AML-193 (cell line): Measurements from ENCODE around the gene SNED1.

Experiments used
- DNase-seq, 2 experiments: peaks; one replicate each; lab custom pipeline; 2025; lab: John Stamatoyannopoulos, UW

Gene SNED1

DNA sequence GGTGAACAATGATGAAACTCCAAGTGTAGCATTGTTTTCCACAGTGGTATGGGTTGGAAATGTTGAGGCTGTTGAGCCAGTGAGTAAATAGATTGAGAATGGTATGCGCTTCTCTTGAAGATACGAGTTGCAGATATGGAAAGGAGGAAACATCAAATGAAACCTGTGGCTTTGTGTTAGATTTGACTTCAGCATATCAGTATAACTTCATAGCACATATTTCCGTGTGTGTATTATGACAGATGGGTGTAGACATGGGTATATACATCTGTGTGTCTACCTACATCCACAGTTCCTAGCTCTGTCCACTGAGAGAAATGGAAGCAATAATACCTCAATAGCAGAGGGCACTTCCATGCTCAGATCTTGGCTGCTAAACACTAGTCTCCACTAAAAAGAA lies 8.0 kb downstream of the SNED1 start:
- DNase-seq = no peak

DNA sequence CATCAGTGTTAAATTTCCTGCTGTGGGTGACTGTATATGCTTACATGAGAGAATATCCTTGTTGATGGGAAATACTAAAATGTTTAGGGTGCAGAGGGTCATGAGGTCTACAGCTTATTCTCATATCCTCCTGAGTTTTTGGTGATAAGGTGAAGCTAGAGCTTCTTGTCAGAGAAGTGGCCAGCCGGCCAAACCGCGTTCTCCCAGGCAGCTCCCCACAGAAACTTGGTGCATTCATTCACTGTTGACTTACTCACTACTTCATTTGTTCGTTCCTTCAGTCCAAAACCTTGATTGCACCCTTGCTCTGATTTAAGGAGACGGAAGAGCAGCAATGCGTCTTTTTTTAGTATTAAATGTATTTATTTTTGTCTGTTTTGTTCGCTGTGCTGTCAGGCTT lies 8.7 kb downstream of the SNED1 start:
- DNase-seq = no peak

DNA sequence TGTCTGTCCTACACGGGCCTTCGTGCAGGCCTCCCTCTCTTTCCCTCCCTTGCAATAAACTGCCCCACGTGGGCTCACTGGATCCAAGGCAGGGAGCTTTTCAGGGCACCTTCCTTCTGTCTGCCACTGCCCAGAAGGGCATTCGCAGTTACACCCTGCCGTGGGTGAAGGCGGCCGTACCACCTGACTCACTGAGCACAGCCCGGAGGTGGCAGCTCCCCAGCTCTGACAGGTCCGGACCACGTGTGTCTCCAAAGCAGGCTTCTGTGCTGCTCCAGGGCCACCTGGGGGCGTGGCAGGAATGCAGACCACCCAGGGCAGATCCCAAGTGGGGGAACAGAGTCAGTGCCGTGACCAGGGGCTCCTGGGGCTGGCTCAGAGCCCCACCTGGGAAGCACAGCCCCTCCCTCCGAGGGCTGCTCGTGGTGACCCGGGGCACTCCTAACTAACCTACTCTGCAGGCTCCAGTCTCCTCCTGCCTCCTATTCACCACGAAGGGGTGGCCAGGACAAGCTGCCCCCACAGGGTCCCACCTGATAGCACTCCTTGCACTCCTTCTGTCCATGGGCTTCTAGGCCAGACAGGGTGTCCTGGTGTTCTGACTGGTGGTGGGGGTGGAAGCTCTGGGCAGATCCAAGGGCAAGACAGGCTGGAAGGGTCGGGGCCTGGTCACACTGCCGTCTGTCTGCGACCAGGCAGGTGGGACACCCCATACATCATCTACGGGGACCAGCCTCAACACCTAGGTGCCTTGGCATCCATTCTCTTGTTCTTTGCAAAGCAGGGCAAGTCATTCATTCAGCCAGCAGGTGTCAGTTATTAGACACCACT lies 9.7 kb downstream of the SNED1 start:
- DNase-seq = no peak

DNA sequence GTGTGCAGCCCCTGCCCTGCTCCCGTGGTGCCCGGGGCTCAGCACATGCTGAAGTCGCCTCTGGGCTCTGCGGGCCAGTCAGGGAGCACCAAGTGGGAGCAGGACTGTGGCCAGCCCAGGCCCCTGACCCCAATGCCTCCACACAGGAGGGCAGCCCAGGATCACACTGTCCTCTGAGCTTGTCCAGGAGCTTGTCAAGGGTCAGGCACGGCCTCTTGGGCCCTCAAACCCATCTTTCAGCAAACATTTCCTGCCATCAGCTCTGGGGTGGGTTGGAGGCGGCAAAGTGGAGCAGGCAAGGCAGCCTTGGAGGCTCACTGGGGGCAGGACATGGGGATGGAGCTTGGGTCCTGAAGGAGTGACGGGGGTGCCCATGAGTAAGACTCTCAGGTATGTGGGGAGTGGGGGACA lies 10.3 kb downstream of the SNED1 start:
- DNase-seq = no peak

DNA sequence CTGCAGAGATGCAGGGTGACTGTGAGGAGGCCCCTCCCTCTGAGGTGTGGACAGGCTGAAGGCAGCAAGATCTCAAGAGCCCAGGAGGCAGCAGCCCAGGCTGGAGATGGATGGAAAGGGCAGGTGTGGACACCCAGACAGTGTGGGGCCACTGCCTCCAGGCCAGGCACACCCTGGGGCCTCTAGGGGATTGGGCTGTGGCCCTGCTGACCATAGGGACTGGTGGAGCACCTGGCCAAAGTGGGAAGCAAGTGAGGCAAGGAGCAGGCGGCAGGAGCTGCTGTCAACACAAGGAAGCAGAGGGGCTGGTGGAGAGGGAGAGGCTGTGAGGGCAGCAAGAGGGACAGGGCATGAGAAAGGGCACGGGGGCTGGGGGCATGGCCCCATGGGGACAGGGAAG lies 10.8 kb downstream of the SNED1 start:
- no peak for DNase-seq

DNA sequence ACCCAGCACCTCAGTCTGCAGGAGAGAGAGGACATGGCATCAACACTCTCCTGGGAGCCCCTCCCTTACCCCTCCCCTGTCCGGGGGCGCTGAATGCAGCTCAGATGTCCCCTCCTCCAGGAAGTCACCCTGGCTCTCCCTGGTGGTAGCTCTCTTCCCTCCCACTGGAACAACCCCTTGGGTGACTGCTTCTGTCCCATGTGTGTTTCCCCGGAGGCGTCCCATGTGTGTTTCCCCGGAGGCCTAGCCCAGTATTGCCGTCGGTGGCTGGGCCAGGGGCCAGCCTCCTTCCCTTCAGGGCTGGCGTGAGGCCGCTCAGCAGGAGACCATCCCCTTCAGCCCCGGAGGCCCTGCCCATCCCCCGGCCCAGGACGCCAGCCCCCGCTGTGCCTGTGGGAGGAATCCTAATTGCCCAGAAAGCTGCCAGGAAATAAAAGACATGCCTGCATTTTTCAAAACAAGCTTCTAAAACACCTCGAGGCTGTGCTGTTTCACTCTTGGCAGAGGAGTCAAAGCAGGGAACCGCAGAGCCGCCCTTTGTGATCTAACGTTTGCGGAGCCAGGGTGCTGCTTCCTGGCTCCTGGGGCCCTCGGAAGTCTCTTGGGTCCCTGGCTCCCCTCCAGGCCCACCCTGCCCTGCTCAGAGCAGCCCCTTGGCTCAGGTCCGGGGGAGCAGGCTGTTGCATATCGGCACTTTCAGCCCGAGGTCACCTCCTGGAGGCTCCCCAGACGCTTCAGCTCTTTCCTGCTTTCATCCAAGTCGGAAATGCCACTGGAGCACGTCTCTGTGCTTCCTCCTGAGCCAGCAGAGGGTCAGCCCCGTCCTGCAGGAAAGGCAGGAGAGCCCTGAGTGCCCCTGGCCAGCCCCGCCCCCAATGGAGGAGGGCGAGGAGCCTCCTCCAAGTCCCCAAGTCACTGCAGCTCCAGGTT lies 11.4 kb downstream of the SNED1 start:
- no peak for DNase-seq

DNA sequence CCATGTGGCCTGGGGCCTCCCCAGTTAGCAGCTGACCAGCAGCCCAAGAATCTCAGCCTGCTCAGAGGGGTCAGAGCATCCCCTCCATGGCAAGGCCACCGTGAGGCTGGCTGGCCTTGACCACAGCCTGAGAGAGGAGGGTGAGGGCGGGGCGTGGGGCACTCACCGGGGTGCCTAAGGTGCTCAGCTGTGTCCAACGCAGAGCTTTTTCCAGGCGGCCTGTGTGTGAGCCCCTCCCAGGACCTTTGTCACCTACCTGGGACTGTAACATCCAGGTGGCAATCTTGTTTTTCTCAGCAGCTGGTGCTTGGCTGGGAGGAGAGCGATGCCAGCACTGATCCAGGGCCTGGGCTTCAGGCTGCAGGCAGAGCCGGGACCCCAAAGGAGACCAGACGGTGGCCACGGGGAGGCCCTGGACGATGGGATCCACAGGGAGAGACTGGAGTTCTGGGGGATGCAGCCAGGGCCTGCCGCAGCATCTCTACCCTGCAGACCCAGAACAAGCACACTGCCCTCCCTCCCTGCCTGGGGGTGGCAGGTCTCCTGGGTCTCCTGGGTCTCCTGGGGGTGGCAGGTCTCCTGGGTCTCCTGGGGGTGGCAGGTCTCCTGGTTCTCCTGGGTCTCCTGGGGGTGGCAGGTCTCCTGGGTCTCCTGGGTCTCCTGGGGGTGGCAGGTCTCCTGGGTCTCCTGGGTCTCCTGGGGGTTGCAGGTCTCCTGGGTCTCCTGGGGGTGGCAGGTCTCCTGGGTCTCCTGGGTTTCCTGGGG lies 12.3 kb downstream of the SNED1 start:
- DNase-seq = no peak

DNA sequence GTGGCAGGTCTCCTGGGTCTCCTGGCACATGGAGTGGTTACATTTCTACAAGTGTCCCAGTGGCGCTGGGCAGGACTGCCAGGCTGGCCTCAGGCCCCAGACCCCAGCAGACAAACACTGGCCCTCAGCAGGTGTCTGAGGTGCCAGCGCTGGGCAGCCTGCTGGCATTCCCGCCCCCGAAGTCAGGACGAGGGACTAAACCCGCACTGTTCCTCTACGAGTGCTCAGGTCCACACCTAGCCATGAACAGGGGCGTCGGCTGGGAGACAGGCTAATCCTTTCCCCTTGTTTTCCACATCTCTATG lies 12.8 kb downstream of the SNED1 start:
- DNase-seq = no peak

DNA sequence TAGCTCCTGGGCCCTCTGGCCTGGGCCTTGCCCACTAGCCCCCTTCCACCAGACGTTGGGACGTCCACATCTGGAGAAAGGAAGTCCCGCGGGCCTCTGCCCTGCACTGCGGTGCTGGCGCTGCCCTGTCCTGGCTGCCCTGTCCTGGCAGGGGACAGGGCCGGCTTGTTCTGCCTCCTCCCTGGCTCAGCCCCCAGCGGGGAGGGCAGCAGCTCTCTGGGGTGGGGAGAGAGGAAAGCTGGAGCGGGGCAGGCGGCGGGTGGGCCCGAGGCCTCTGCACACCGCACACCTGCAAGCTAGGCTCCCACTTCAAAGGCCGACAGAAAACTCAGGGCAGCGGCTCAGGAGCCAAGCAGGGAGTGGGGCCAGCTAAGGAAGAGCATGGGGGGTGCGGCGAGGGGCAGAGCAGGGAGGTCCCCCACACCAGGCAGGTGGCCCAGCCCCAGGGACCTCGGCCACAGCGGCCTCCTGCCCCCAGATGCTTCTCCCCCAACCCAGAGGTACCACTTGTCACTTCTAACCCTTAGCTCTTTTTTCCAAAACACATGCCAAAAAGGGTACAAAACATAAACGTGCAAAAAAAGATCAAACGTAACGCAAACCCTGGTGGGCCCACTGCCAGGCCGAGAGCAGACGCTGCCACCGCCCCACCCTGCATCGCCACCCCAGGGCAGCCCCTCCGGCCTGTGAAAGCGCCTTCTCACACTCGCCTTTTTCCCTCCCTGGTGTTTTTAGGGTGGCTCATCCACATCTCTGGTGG lies 13.5 kb downstream of the SNED1 start:
- DNase-seq = no peak

DNA sequence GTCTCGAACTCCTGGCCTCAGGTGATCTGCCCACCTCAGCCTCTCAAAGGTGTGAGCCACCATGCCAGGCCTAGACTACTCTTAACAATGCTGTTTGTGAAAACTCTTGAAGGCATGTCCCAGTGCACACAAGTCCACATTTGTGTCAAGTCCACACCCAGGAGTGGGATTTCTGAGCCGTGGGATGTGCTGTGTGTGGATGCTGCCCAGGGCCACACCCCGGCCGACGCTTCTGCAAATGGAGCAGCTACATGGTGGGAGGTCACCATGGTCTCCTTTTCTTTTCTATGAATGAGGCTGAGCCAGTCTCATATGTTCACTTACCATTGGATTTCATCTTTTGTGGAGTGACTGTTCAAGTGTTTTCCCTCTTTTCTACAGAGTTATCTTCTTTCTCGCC lies 15.8 kb downstream of the SNED1 start:
- no peak for DNase-seq

DNA sequence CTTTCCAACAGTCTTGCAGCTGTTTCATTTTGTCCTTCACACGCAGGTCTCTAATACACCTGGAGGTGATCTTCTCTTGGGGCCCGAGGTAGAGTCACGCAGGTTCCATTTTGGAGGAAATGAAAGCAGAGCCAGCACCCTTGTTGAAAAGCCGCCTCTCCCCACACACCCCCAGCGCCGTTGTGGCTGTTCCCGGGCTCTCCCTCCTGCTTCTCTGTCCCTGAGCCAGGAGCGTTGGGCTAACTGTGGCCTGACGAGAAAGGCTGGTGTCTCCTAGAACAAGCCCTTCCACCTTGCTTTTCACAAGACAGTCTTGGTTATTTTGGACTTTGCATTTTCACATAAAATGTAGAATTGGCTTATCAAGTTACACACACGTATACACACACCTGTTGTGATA lies 16.3 kb downstream of the SNED1 start:
- DNase-seq = no peak

DNA sequence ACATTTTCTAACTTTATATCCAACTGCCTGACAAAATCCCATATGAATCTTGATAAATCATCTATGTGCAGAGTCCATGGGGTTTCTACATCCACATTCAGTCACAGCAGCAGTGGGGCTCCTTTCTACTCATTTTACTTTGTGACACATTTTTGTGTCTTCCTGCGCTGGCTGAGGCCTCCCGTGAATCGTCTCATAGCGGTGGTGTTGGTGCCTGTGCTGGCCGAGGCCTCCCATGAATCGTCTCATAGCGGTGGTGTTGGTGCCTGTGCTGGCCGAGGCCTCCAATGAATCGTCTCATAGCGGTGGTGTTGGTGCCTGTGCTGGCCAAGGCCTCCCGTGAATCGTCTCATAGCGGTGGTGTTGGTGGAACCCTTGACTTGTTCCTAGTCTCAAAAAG lies 17.0 kb downstream of the SNED1 start:
- no peak for DNase-seq

DNA sequence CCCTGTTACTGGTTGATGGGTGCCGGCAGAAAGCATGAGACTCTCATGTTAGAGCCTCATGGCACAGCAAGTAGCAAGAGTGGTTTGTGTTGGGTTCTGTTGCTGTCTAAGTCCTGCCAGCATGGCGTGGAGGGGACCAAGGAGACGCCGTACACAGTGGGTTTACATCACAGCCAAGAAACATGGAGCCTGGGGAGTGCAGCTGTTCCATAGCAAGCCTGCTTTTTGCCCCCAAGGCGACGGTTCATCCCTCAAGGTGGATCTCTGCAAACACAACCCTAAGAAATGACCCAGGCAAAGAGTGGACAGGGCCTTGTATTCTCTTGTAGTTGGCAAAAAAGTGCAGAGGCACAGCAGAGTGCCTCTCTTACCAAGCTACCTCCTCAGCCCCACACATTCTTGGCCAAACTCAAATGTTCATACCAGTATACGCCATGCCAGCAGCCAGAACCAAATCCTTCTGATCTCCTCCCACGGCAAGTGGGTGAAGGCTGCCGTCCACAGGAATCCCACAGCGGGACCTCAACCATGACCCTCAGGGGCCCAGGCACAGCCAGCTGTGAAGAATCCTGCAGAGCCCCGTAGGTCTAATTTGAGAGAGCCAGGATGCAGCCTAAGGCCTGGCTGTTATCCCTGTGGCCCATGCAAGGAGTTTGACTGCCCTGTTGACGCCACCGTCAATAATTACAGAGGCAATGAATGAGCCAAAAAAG lies 19.0 kb downstream of the SNED1 start:
- no peak for DNase-seq

DNA sequence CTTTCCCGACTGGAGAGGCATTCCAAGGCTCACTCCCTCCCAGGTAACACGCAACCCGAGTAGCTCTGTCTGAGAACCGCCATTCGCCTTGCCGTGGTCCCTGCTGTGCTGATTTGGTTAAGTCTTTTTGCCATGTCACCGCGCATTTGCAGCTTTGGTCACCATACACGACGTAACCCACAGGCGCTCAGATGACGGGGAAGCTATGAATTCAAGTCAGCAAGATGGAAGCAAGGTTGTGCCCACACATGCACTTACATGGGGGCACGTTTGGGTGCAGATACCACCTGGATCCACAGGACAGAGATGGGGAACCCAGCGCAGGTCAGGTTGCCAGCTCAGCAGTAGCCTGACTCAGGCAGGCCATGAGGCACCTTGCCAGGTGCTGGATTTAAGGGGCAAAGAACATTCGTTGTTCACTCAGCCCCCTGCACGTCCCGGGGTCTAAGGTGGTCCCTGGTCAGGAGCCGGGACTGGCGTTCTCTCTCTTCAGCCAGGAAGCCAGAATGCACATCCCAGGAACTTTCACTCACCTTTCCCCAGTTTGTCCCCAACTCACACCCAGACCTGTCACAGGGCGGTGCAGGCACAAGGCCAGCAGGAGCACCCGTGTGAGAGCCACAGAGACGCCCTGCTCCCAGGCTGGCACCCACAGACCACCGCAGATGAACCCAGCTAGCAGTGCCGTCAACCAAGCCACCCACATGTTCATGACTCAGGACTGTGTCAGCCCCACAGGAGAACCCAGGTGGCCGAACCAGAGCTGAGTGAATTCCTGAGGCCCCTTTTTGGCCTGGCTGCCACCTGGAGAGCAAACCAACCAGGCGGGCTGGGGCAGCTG lies 19.9 kb downstream of the SNED1 start:
- DNase-seq = no peak

DNA sequence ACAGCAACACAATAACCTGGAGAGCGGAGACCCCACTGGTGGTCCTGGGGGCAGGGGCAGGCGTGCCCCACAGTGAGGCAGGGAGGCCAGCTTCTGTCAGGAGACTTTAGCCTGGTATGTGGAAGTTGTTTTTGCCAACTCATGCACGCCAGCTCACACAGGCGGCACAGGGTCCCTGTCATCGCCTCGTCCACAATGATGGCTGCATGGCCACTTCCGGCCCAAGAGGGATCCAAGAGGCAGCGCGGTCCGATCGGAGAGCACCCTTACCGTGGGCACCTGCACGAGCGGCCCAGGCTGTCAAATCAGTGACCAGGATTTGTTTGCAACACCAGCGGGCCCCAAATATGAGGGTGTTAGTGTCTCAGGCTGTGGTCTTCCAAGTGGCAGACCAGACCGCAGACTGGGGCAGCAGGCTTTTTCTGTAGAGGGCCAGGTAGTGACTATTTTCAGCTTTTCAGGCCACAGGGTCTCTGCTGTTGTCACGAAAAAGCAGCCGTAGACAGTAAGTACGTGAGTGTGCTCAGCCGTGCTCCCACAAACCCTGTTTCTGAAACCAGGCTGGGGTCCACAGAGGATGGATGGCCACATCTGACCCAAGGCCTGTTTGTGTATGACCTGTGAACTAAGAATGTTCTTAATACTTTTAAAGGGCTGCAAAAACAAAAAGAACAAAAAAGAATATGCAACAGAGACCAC lies 21.2 kb downstream of the SNED1 start:
- DNase-seq = no peak

DNA sequence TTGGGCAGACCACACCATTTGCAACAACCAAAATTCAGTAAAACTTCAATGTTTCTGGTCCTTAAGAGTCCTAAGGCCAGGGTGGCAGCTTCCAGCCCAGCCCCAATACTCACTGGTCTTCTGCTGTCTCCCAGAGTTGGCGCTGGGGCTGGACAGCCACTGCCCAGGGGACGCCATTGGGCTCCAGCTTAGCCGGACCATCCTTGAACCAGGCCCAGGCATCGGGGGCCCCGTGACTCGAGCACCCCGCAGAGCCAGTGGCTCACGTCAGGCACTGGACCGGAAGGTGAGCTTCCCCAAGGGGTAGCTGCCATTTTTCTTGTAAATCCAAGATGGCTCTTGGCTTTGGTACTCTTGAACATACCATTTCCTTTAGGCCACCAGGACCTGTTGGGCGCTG lies 21.8 kb downstream of the SNED1 start:
- DNase-seq = no peak

DNA sequence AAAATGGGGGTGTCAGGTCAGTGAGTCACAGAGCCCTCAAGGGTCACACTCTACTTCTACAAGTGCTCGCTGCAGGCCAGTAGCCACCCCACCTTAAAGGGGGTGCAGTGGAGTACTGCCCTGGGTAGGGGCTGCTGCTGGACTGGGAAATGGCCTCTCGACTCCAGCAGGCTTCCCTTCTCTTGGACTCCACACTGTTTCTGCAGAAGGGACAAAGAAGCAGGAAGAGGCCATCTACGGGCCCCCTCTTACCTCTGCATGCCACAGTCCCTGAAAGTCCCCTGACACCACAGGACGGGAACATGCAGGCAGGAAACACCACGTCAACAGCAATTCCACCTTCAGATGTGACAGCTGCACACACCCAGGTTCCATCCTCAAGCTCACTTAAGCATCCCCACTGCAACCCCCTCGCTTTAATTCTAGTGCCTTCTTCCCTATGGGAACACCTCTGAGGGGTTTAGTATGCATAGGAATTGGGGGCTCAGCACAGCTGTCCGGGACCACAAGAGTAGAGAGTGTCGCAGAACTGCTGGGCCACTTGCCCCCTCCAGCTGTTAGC lies 22.3 kb downstream of the SNED1 start:
- DNase-seq = no peak

DNA sequence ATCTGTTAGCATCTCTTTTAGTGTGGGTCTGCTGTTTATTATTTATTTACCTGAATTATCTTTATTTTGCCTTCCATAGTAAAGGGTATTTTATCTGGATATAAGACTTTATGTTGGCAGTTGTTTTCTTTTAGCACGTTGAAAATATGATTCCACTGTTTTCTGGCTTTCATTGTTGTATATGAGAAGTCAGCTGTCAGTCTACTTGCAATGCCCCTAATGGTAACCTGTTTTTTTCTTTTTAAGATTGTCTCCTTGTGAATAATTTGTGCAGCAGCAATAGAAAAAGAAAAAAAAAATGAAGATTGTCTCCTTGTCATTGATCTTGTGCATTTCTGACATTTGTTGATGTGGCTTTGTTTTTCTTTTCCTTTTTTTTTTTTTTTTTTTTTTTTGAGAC lies 27.2 kb downstream of the SNED1 start:
- no peak for DNase-seq

DNA sequence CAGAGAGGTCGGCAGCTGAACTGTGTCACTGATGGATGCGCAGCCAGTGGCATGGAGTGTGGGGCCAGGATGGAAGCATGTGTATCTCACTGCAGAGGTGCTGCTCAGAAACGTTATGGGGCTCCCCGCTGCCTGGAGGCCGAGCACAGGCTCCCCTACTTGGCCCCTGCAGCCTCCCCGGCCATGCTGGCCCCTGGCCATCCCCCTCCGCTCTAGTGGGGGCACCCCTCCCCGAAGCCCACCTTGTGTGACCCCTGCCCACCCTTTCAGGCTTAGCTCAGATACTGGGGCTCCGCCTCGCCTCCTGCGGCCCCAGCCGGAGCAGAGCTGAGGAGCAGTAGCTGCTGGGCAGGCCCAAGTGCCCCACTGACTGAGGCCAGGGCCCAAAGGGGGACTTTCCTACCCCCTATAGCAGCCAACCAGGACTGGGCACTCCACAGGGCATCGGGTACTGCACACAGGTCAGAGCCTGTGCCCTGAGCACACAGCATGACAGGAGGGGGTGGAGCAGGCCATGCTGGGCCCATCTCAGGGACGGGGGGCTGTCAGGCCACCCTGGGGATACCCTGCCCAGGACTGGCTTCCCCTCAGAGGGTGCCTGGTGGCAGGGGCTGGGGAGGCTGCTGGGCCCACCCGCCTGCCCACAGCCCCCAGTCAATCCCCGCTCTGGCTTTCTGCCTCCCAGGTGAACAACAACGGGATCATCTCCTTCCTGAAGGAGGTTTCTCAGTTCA lies 31.3 kb downstream of the SNED1 start:
- DNase-seq = no peak
